HG03139 (cell line): ENCODE data around the gene SMCO4.
"Not testable (repeated sequence)": the region's sequence is repeated elsewhere in the genome, so short reads cannot be mapped to it uniquely, and the experiment has no call there.

Source experiments
- ATAC-seq: cut with Tn5 transposase; IDR thresholded peaks from one replicate; pipeline ENCODE4 v1.9.1; 2021; ENCODE audit not compliant: unreplicated experiment

The SMCO4 gene

DNA sequence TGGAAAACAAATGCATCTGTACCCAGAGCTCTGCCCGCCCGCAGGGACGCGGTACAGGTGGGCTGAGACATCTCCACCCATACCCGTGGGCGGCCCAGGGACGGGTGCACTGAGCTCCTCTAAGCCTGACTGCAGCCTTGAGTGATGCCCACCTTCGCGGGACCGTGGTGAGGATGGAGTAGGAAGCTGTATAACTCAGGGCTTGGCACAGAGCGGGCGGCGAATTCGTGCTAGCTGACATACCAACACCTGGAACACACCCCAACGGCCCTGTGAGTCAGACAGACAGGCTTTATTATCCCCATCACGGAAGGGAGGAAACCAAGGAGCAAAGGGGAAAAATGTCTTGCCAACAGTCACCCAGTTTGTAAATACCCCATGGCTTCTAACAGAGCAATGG lies 61.9 kb downstream of the SMCO4 start:
- no peak for ATAC-seq

DNA sequence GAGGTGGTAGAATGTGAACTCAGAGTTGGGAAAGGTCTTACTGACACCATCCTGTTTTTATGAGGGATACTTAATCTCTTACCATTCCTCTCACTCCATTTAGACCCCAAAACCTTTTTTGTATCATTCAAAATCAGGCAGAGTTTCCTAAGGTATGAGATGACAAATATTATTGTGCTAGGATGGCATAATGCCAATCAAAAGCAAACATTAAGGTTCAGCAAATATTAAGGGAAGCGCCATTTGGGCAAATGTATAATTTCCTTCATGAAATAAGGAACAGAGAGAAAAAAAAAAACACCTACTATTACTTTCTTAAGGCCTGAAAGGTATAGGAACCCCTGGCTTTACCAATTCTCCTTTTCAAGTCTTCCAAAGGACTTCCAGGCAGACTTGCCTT lies 62.4 kb downstream of the SMCO4 start:
- ATAC-seq, result no peak

DNA sequence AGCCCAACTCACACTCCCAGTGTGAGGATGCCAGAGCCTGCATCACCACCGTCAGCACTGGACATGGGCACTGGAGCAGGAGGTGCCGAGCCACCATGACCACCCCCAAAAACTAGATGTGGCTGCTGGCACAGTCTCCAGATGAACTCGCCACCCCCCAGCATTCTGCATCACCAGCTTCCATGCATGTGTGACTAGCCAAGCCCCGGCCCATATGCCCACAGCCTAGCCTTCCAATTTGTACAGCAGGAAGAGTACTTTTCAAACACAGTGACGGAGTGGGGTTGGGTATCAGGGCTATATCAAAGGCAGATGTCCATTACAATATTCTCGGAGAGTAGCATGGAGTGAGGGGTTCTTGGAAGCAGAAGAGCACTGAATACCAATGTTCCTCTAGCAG lies 62.9 kb downstream of the SMCO4 start:
- no peak for ATAC-seq

DNA sequence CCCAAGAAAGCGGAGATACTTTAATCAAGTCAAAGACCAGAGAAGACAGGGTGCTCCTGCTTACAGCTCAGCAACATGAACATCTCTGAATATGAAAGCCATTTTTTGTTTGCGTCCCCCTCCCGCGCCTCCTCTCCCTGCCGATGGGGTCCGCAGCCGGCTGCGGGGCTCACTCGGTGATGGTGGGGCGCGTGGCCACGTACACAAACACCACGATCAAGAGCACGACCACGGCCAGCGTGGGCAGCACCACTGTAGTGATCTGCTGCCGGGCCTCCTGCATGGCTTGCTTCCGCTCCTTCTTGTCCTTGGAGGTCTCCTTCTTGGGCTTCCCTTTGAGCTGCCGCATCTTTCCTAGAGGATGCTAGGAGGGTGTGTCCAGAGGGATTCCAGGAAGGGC lies 64.3 kb downstream of the SMCO4 start:
- no peak for ATAC-seq

DNA sequence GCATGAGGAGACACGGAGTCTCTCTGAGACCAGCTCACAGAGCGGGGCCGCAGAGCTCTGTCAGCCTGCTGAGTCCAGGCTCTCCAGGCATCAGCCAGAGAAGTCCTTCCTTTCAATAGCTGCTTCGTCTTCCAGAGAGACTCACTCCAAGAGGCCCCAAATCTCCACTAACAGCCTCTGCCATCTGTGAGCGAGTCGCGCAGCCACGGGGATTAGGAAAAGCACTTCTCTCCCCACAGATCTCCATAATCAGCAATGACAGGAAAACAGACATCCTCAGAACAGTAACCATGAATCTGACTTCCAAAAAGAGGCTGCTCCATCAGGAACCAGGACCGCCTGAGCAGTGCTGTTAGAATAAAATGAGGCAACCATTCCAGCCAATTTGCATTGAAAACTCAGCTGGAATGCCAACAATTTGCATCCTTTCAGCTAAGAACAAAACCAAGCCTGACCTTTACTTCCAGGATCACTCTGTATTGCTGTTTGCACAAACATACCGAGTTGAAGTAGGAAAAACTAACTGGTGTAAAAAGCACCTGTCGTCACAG lies 65.4 kb downstream of the SMCO4 start:
- ATAC-seq, result no peak

GRCh38 chr11:93476796-93477195 lies 66.4 kb downstream of the SMCO4 start:
- no peak for ATAC-seq

DNA sequence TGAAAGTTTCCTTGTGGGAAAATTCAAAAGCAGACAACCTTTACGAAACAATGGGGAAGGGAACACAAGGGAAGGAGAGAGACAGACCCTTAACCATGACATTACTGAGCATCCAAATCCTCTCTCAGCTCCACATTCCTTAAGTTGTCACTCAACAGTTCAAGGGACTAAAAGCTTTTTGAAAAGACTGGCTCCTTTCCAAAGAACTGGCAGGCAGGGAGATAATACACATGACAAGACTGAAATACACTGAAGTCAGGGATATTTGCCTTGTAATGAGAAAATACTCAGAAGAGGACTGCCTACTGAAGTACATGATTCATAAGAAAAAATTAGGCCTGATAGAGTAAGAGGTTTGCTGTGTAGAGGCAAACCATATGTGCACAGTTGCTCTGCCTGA lies 69.1 kb downstream of the SMCO4 start:
- ATAC-seq, result no peak

DNA sequence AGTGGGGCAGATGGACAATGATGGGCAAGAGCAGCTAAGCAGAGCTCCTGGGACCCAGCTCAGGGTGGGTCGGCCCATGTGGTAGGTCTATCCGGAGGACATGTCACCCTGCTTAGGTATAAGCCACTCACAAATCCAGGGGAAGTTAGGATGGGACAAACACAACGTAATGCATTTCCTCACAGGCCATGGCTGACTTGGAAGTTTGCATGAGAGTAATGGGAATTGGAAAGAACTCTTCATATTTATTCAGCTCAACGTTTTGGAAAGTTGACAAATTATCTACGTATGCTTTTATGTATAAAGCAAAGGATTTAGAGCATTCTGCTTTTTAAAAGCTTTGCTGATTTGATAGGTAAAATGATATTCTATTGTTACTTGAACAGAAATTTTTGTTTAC lies 74.9 kb downstream of the SMCO4 start:
- no peak for ATAC-seq

DNA sequence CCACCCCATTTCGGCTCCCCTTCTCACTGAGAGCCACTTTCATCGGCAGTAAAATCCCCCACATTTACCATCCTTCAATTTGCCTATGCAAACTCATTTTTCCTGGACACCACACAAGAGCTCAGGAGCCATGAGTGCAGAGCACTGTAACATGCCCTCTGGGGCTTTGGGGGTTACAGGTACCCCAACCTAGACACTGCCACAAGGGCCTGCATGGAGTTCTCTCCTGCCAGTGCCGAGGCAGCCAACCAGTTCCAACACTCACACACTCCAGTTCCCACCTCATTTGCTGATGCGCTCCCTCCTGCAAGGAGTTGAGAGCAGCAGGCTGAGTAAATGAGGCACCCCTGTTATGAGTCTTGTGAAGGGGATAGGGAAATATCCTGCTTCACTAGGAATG lies 76.1 kb downstream of the SMCO4 start:
- no peak for ATAC-seq

- no peak for ATAC-seq
Measured at GRCh38 chr11:93464927-93465540, 78.2 kb downstream of the SMCO4 start.

DNA sequence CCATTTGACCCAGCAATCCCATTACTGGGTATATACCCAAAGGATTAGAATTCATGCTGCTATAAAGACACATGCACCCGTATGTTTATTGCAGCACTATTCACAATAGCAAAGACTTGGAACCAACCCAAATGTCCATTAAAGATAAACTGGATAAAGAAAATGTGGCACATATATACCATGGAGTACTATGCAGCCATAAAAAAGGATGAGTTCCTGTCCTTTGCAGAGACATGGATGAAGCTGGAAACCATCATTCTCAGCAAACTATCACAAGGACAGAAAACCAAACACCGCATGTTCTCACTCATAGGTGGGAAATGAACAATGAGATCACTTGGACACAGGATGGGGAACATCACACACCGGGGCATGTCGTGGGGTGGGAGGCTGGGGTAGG lies 79.5 kb downstream of the SMCO4 start:
- ATAC-seq, result not testable (repeated sequence)

GRCh38 chr11:93458286-93458685 lies 84.9 kb downstream of the SMCO4 start:
- ATAC-seq, result no peak

GRCh38 chr11:93444617-93445073 lies 98.5 kb downstream of the SMCO4 start:
- ATAC-seq, result no peak

- ATAC-seq, result not testable (repeated sequence)
Measured at GRCh38 chr11:93443232-93443631, 100.0 kb downstream of the SMCO4 start.

DNA sequence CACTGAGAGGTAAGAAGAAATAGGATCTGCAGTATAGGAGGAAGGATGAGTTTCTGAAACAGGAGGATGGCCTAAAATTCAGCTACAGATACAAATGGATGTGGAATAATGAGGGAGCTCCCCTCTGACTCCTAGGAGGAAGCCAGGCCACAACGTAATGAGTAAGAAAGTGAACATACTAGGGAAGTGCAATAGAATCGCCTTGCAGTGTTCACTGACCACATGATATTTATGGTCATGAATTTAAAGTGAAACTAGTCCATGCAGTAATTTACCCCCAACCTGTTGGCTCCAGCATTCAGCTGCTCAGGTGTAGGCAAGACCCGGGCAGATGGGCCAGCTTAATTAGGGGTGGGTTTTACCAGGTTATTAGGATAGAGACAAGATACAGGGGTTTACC lies 110.9 kb downstream of the SMCO4 start:
- ATAC-seq, result no peak
